Keratinocyte (primary cell): Measurements from ENCODE around the gene INHBC. TPM values are rescaled to one million over a fixed set of nuclear protein-coding genes. Genes with fewer than 3 reads are reported as not detected.
"Not testable (repeated sequence)": the region's sequence is repeated elsewhere in the genome, so short reads cannot be mapped to it uniquely, and the experiment has no call there.

Experiments
- DNase-seq: peaks from one replicate; pipeline ENCODE4 v3.0.0-alpha.2; 2011; ENCODE audit warnings: low read depth, missing footprints, low spot score
- FAIRE-seq: peaks from 2 replicates; lab custom pipeline; 2011; peaks lifted over from hg19 to GRCh38; lab: Jason Lieb, UNC
- H2AFZ ChIP-seq: 2 replicates; pipeline ENCODE4 v1.6.0; 2012; ENCODE audit warnings: low read length, control low read depth, inconsistent platforms; ENCODE audit not compliant: control insufficient read depth
- H3K27ac ChIP-seq: 2 replicates; pipeline ENCODE4 v1.5.1; 2011; ENCODE audit warnings: low read length; ENCODE audit not compliant: control insufficient read depth, insufficient read depth
- H3K27me3 ChIP-seq: 3 replicates; pipeline ENCODE4 v1.6.0; 2011; ENCODE audit warnings: low read length; ENCODE audit not compliant: control insufficient read depth, insufficient read depth; ENCODE audit errors: extremely low read depth
- H3K36me3 ChIP-seq, 2 experiments: 2 replicates in 1 of 2; 3 replicates in 1 of 2; pipeline ENCODE4 v1.5.1; 2011; ENCODE audit warnings: low read length in 2 of 2, mild to moderate bottlenecking in 1 of 2; ENCODE audit not compliant: control insufficient read depth in 2 of 2, insufficient read depth in 2 of 2; ENCODE audit errors: extremely low read depth in 1 of 2
- H3K4me1 ChIP-seq: 3 replicates; pipeline ENCODE4 v1.5.1; 2011; ENCODE audit warnings: low read length; ENCODE audit not compliant: control insufficient read depth, insufficient read depth; ENCODE audit errors: extremely low read depth
- H3K4me2 ChIP-seq: 3 replicates; pipeline ENCODE4 v1.6.0; 2011; ENCODE audit warnings: low read depth, low read length; ENCODE audit not compliant: control insufficient read depth, insufficient read depth; ENCODE audit errors: extremely low read depth
- H3K4me3 ChIP-seq, 3 experiments: fragments of 200-600 bp in 1 of 3; sonication (generic) in 1 of 3; 2 replicates in 2 of 3; 3 replicates in 1 of 3; pipeline ENCODE4 v1.5.1; 2011 to 2016; ENCODE audit warnings: low read length in 3 of 3, mild to moderate bottlenecking in 3 of 3, control low read depth in 2 of 3, inconsistent platforms in 1 of 3, low read depth in 1 of 3, mixed read lengths in 1 of 3, mixed run types in 1 of 3, moderate library complexity in 1 of 3; ENCODE audit not compliant: control insufficient read depth in 2 of 3, insufficient read depth in 2 of 3; ENCODE audit errors: extremely low read depth in 1 of 3
- H3K79me2 ChIP-seq: 2 replicates; pipeline ENCODE4 v1.6.0; 2012; ENCODE audit warnings: low read length; ENCODE audit not compliant: control insufficient read depth, insufficient read depth
- H3K9ac ChIP-seq: 3 replicates; pipeline ENCODE4 v1.6.0; 2011; ENCODE audit warnings: low read length; ENCODE audit not compliant: control insufficient read depth, insufficient read depth; ENCODE audit errors: extremely low read depth
- H3K9me1 ChIP-seq: 3 replicates; pipeline ENCODE4 v1.6.0; 2011; ENCODE audit warnings: low read length; ENCODE audit not compliant: control insufficient read depth, insufficient read depth; ENCODE audit errors: extremely low read depth
- H3K9me3 ChIP-seq: 2 replicates; pipeline ENCODE4 v1.5.1; 2012; ENCODE audit warnings: low read depth, low read length; ENCODE audit not compliant: control insufficient read depth
- H4K20me1 ChIP-seq: 3 replicates; pipeline ENCODE4 v1.6.0; 2011; ENCODE audit warnings: low read length; ENCODE audit not compliant: control insufficient read depth, insufficient read depth; ENCODE audit errors: extremely low read depth
- EZH2 ChIP-seq: IDR thresholded peaks from one replicate; pipeline ENCODE4 v1.6.1; 2012; ENCODE audit warnings: inconsistent platforms, mild to moderate bottlenecking, low read length, moderate library complexity
- dilution Hi-C: fragments of 300-500 bp; cut with MboI; formaldehyde crosslinking; loops from one replicate; pipeline ENCODE4 v1.7.0; 2020; ENCODE audit warnings: low sequenced_read_pairs; ENCODE audit not compliant: extremely low pct_ligation_motif_present
- polyA plus RNA-seq, 5 experiments: library from polyadenylated mRNA; depleted of rRNA in 3 of 5; stranded (reverse) in 3 of 5; stranded (forward) in 1 of 5; unstranded in 1 of 5; fragments of >200 nt; gene quantifications; 1 replicate in 1 of 5; 2 replicates in 3 of 5; 3 replicates in 1 of 5; pipeline versions ENCODE4 v1.2.1 to v1.2.3, GENCODE V29; 2011 to 2012; ENCODE audit warnings: missing spikeins in 2 of 5, low read depth in 1 of 5, low replicate concordance in 1 of 5
- TF ChIP-seq, protein P1 (sequence below), 3 experiments: IDR thresholded peaks in 1 of 3; conservative IDR thresholded peaks in 1 of 3; optimal IDR thresholded peaks in 1 of 3; 2 replicates in 2 of 3; 3 replicates in 1 of 3; pipeline versions ENCODE3 to v1.5.1; 2011; ENCODE audit warnings: low read length in 3 of 3, mild to moderate bottlenecking in 3 of 3, moderate library complexity in 2 of 3, control low read depth in 1 of 3, inconsistent platforms in 1 of 3; ENCODE audit not compliant: insufficient read depth in 2 of 3; ENCODE audit errors: extremely low read depth in 1 of 3

INHBC gene
- polyA plus RNA-seq, 1 donor (not counting 4 experiments of a cell fraction or from before 2014, with no cell fraction given): 0.04 TPM

DNA sequence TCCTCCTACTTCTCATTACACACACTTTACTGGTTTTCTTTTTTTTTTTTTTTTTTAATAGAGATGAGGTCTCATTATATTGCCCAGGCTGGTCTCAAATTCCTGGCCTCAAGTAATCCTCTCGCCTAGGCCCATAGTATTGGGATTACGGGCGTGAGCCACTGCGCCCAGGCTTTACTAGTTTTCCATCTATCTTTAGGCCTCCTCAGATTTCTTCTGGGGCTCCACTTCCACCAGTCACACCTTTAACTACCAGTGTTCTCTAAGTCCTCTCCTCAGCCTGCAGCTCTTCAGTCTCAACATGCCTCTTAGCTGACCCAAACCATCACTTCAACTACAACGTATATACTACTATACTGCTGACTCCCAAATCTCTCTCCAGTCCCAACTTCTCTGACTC, 14.1 kb upstream of the INHBC start:
- H3K4me3 ChIP-seq: no peak overlapping the region
- peaks cover 0 to 11% of the 10 kb centered on the region in 2 experiments for H3K36me3 ChIP-seq
- no peak for DNase-seq
- TF ChIP-seq EZH2: no peak
- TF ChIP-seq, protein P1, sequence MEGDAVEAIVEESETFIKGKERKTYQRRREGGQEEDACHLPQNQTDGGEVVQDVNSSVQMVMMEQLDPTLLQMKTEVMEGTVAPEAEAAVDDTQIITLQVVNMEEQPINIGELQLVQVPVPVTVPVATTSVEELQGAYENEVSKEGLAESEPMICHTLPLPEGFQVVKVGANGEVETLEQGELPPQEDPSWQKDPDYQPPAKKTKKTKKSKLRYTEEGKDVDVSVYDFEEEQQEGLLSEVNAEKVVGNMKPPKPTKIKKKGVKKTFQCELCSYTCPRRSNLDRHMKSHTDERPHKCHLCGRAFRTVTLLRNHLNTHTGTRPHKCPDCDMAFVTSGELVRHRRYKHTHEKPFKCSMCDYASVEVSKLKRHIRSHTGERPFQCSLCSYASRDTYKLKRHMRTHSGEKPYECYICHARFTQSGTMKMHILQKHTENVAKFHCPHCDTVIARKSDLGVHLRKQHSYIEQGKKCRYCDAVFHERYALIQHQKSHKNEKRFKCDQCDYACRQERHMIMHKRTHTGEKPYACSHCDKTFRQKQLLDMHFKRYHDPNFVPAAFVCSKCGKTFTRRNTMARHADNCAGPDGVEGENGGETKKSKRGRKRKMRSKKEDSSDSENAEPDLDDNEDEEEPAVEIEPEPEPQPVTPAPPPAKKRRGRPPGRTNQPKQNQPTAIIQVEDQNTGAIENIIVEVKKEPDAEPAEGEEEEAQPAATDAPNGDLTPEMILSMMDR (optimal IDR thresholded peaks at IDR 0.05 in 1 of 3, IDR thresholded peaks at IDR 0.05 in 1 of 3, conservative IDR thresholded peaks at IDR 0.05 in 1 of 3; ENCODE audit: extremely low read depth in 1 of 3, insufficient read depth in 2 of 3, low read length in 3 of 3): no peak
- H4K20me1 ChIP-seq: no peaks in the 10 kb centered on the region
- dilution Hi-C loops: no loop called here
- no peaks in the 10 kb centered on the region for H3K9me1 ChIP-seq
- peaks cover 24% of the 10 kb centered on the region for H3K79me2 ChIP-seq
- no peak overlapping the region for H3K27ac ChIP-seq
- no peak for FAIRE-seq
- no peak overlapping the region for H3K9ac ChIP-seq
- no peak overlapping the region for H2AFZ ChIP-seq
- no peaks in the 10 kb centered on the region for H3K27me3 ChIP-seq
- H3K9me3 ChIP-seq: no peaks in the 10 kb centered on the region
- H3K4me1 ChIP-seq: peaks cover 2% of the 10 kb centered on the region
- H3K4me2 ChIP-seq: no peak overlapping the region

DNA sequence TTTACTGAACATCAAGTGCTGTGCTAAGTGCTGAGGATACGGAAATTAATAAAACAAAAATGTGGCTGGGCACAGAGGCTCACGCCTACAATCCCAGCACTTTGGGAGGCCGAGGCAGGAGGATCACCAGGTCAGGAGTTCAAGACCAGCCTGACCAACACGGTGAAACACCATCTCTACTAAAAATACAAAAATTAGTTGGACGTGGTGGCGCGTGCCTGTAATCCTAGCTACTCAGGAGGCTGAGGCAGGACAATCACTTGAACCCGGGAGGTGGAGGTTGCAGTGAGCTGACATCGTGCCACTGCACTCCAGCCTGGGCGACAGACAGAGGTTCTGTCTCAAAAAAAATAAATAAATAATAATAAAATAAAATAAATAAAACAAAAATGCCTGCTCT, 7.6 kb upstream of the INHBC start:
- H3K9me1 ChIP-seq, H3K4me1 ChIP-seq, H3K27me3 ChIP-seq, H3K9ac ChIP-seq, H3K4me3 ChIP-seq, H2AFZ ChIP-seq, H4K20me1 ChIP-seq, DNase-seq, FAIRE-seq, H3K9me3 ChIP-seq, dilution Hi-C loops, H3K4me2 ChIP-seq, H3K36me3 ChIP-seq, H3K27ac ChIP-seq: not testable (repeated sequence)
- H3K79me2 ChIP-seq: peaks cover 37% of the 10 kb centered on the region

GRCh38 chr12:57428965-57429364, 5.6 kb upstream of the INHBC start:
- peak overlapping the region in 1 of 3 experiments; percentile 78 for H3K4me3 ChIP-seq
- peak overlapping the region; percentile 100 for H3K4me2 ChIP-seq
- dilution Hi-C loops: no loop called here
- no peaks in the 10 kb centered on the region for H3K9me3 ChIP-seq
- H3K27me3 ChIP-seq: no peaks in the 10 kb centered on the region
- H2AFZ ChIP-seq: no peak overlapping the region
- peaks cover 9% of the 10 kb centered on the region for H3K4me1 ChIP-seq
- H3K27ac ChIP-seq: peak overlapping the region; percentile 93
- TF ChIP-seq, protein P1 (optimal IDR thresholded peaks at IDR 0.05 in 1 of 3, IDR thresholded peaks at IDR 0.05 in 1 of 3, conservative IDR thresholded peaks at IDR 0.05 in 1 of 3; ENCODE audit: extremely low read depth in 1 of 3, insufficient read depth in 2 of 3, low read length in 3 of 3): no peak
- TF ChIP-seq EZH2: no peak
- peaks cover 0 to 9% of the 10 kb centered on the region in 2 experiments for H3K36me3 ChIP-seq
- peaks cover 37% of the 10 kb centered on the region for H3K79me2 ChIP-seq
- peak overlapping the region; percentile 93 for H3K9ac ChIP-seq
- FAIRE-seq (no peak), DNase-seq (no peak)
- H4K20me1 ChIP-seq: no peaks in the 10 kb centered on the region
- H3K9me1 ChIP-seq: no peaks in the 10 kb centered on the region
